Progenitor cell of endocrine pancreas (in vitro differentiated cells): ENCODE measurements around the gene CYP26B1. TPM values are rescaled to one million over a fixed set of nuclear protein-coding genes. Genes with fewer than 3 reads are reported as not detected.

Source experiments
- DNase-seq: peaks from one replicate; pipeline ENCODE4 v3.0.0; 2021; ENCODE audit warnings: low spot score; ENCODE audit not compliant: unreplicated experiment
- H3K27ac Mint-ChIP-seq: 2 replicates; pipeline ENCODE4 v1.8.0; 2021; ENCODE audit warnings: mild to moderate bottlenecking, moderate library complexity, mixed read lengths
- H3K27me3 Mint-ChIP-seq: 2 replicates; pipeline ENCODE4 v1.8.0; 2021; ENCODE audit warnings: mixed read lengths
- H3K36me3 Mint-ChIP-seq: 2 replicates; pipeline ENCODE4 v1.8.0; 2022; ENCODE audit warnings: mixed read lengths; ENCODE audit not compliant: insufficient read depth
- H3K4me1 Mint-ChIP-seq: 2 replicates; pipeline ENCODE4 v1.8.0; 2021; ENCODE audit warnings: low read depth, mixed read lengths
- H3K4me3 Mint-ChIP-seq: 2 replicates; pipeline ENCODE4 v1.8.0; 2021; ENCODE audit warnings: low read depth, mild to moderate bottlenecking, moderate library complexity, mixed read lengths
- H3K9me3 Mint-ChIP-seq: 2 replicates; pipeline ENCODE4 v1.8.0; 2021; ENCODE audit warnings: low read depth, mixed read lengths
- CTCF ChIP-seq: fragments of 200-600 bp; sonication (generic); IDR thresholded peaks from one replicate; pipeline ENCODE4 v1.5.0; 2021; ENCODE audit warnings: antibody characterized with exemption, mild to moderate bottlenecking; ENCODE audit not compliant: unreplicated experiment
- total RNA-seq: library from RNA; stranded (reverse); gene quantifications from 2 replicates; pipeline ENCODE4 v1.2.1, GENCODE V29; 2021

CYP26B1 gene
- total RNA-seq, 1 donor from 2014 or later, result 31.5 TPM

- Mint-ChIP-seq H3K9me3 (no peaks in the 10 kb centered on the region), H3K27me3 (peaks cover 11% of the 10 kb centered on the region), H3K4me3 (no peak overlapping the region), H3K36me3 (peaks cover 3% of the 10 kb centered on the region), H3K4me1 (peaks cover 12% of the 10 kb centered on the region), H3K27ac (no peak overlapping the region)
- no peak for DNase-seq
- no peak for TF ChIP-seq CTCF
Measured at GRCh38 chr2:72138921-72139381, 8.7 kb downstream of the CYP26B1 start.

- DNase-seq, result no peak
- H3K27ac Mint-ChIP-seq, result no peak overlapping the region
- H3K4me1 Mint-ChIP-seq, result peaks cover 8% of the 10 kb centered on the region
- H3K27me3 Mint-ChIP-seq, result peaks cover 5% of the 10 kb centered on the region
- H3K9me3 Mint-ChIP-seq, result no peaks in the 10 kb centered on the region
- no peak for TF ChIP-seq CTCF
- no peak overlapping the region for H3K4me3 Mint-ChIP-seq
- H3K36me3 Mint-ChIP-seq, result peaks cover 3% of the 10 kb centered on the region
Measured at GRCh38 chr2:72138011-72138881, 9.4 kb downstream of the CYP26B1 start.

GRCh38 chr2:72137498-72138010 lies 10.1 kb downstream of the CYP26B1 start:
- Mint-ChIP-seq H3K9me3 (no peaks in the 10 kb centered on the region), H3K27ac (no peak overlapping the region), H3K4me1 (peaks cover 8% of the 10 kb centered on the region), H3K36me3 (peaks cover 4% of the 10 kb centered on the region), H3K4me3 (no peak overlapping the region), H3K27me3 (peaks cover 5% of the 10 kb centered on the region)
- DNase-seq, result peak; percentile 79
- peak; percentile 94 for TF ChIP-seq CTCF

- H3K9me3 Mint-ChIP-seq, result no peaks in the 10 kb centered on the region
- no peak for DNase-seq
- no peak for TF ChIP-seq CTCF
- H3K36me3 Mint-ChIP-seq, result peaks cover 3% of the 10 kb centered on the region
- H3K27ac Mint-ChIP-seq, result no peak overlapping the region
- no peak overlapping the region for H3K4me3 Mint-ChIP-seq
- peaks cover under 1% of the 10 kb centered on the region for H3K27me3 Mint-ChIP-seq
- peaks cover 6% of the 10 kb centered on the region for H3K4me1 Mint-ChIP-seq
Measured at GRCh38 chr2:72136933-72137497, 10.6 kb downstream of the CYP26B1 start.

- no peak for DNase-seq
- no peak for TF ChIP-seq CTCF
- H3K9me3 Mint-ChIP-seq, result no peaks in the 10 kb centered on the region
- no peak overlapping the region for H3K27ac Mint-ChIP-seq
- H3K4me1 Mint-ChIP-seq, result peaks cover 6% of the 10 kb centered on the region
- H3K36me3 Mint-ChIP-seq, result peaks cover 3% of the 10 kb centered on the region
- no peak overlapping the region for H3K4me3 Mint-ChIP-seq
- H3K27me3 Mint-ChIP-seq, result no peaks in the 10 kb centered on the region
Measured at GRCh38 chr2:72136331-72136730, 11.3 kb downstream of the CYP26B1 start.
